IPS DF 6.9 (cell line): ENCODE results near the gene TMED8.
"Not testable (repeated sequence)": the region's sequence is repeated elsewhere in the genome, so short reads cannot be mapped to it uniquely, and the experiment has no call there.

Experiments used
- DNase-seq: peaks from one replicate; pipeline ENCODE4 v3.0.0-alpha.2; 2013; ENCODE audit warnings: low read depth, low spot score
- H3K27ac ChIP-seq: one replicate; pipeline ENCODE4 v1.5.1; 2013; ENCODE audit warnings: low read length, control low read depth
- H3K27me3 ChIP-seq: 2 replicates; pipeline ENCODE4 v1.6.1; 2013; ENCODE audit warnings: mild to moderate bottlenecking, low read length; ENCODE audit not compliant: control insufficient read depth, insufficient read depth
- H3K36me3 ChIP-seq: 2 replicates; pipeline ENCODE4 v1.6.1; 2013; ENCODE audit warnings: low read length; ENCODE audit not compliant: control insufficient read depth, insufficient read depth
- H3K4me1 ChIP-seq: 2 replicates; pipeline ENCODE4 v1.6.1; 2013; ENCODE audit warnings: low read length; ENCODE audit not compliant: control insufficient read depth, insufficient read depth
- H3K4me3 ChIP-seq: 2 replicates; pipeline ENCODE4 v1.5.1; 2013; ENCODE audit warnings: mild to moderate bottlenecking, low read length
- H3K9me3 ChIP-seq: 2 replicates; pipeline ENCODE4 v1.6.1; 2013; ENCODE audit warnings: low read length, inconsistent platforms; ENCODE audit not compliant: control insufficient read depth, insufficient read depth
- WGBS: extraction: QIAGEN DNeasy Blood & Tissue Kit; methylation state at CpG from one replicate; pipeline ENCODE4 v1.1.7; 2013; ENCODE audit warnings: mixed read lengths, missing lambda C conversion rate; ENCODE audit not compliant: insufficient read length, insufficient coverage; 5-methylcytosine and 5-hydroxymethylcytosine counted together

The TMED8 gene

DNA sequence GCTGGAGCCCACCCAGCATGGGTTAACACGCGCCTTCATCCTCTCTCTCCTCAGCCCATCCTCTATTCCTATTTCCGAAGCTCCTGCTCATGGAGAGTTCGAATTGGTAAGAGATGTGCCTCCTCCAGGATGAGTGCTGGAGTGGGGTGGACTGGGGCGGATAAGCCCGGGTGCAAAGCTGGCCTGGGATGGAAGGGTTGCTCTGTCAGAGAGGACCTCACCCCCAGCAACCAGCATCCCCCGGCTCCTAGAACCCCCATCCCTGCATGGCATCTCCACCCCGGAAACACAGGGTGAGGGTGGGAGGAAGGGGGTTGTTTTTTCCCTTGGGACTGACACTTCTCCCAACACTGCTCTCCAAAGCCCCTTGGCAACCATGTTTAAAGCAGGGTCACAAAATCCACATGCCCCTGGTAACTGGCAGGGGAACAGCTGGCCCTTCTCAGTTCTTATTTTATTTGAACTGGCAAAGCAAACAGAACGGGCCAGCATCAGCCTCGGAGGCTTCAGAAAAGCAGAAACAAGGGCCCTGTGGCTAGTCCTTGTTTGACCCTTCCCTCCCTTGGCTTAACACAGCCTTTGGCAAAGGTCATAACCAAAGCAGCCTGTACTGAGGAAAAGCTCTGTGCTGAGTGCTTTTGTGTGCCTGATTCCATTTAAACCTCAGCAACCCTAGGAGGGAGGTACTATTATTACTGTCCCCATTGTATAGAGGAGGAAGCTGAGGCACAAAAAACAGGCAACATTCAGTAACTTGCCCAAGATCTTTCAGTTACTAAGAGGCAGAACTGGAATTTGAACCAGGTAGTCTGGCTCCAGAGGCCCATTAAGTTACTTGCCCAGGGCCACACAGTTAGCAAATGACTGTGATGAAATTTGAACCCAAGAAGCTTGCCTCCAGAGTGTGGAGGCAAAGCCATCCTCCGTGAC, 51.8 kb downstream of the TMED8 start:
- DNase-seq: no peak
- Histone ChIP-seq H3K27ac (no peak overlapping the region), H3K9me3 (no peaks in the 10 kb centered on the region), H3K36me3 (no peaks in the 10 kb centered on the region), H3K27me3 (no peaks in the 10 kb centered on the region), H3K4me1 (no peaks in the 10 kb centered on the region), H3K4me3 (no peak overlapping the region)
- WGBS: no CpG with 5 or more reads among the region's 11 CpGs

DNA sequence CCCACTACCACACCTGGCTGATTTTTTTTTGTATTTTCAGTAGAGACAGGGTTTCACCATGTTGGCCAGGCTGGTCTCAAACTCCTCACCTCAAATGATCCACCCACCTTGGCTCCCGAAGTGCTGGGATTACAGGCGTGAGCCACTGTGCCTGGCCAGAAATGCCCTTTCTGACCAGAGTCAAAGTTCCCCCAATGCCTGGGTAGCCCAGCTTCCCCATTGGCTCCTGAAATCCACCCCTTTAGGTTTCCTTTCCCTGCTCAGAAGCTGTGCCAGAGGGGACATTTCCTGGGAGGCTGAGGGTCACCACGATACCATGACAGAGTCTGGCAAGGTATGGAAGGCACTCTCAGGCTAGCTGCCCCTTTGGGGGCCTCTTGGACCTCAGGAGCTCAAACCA, 52.6 kb downstream of the TMED8 start:
- Histone ChIP-seq H3K4me1 (no peaks in the 10 kb centered on the region), H3K27ac (no peak overlapping the region), H3K36me3 (no peaks in the 10 kb centered on the region), H3K4me3 (no peak overlapping the region), H3K9me3 (no peaks in the 10 kb centered on the region), H3K27me3 (no peaks in the 10 kb centered on the region)
- no CpG with 5 or more reads among the region's 3 CpGs for WGBS
- no peak for DNase-seq

DNA sequence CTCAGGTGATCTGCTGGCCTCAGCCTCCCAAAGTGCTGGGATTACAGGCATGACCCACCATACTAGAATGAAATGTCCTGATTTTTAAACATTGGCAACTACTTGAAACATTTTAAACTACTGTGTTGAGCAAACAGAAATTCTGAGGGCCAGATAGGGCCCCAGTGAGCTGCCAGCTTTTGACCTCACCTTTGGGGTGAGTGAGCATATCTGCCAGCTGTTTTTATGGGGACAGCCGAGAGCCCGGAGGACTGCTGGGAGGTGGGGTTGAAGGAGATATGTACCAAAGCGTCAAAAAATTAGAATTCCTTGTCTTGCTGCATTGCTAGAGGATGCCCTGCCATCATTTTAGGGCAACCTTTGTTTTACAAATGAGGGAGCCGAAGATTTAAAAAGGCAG, 53.3 kb downstream of the TMED8 start:
- WGBS: no CpG with 5 or more reads among the region's 4 CpGs
- Histone ChIP-seq H3K27ac (no peak overlapping the region), H3K4me1 (no peaks in the 10 kb centered on the region), H3K27me3 (no peaks in the 10 kb centered on the region), H3K36me3 (no peaks in the 10 kb centered on the region), H3K4me3 (no peak overlapping the region), H3K9me3 (no peaks in the 10 kb centered on the region)
- DNase-seq: no peak

DNA sequence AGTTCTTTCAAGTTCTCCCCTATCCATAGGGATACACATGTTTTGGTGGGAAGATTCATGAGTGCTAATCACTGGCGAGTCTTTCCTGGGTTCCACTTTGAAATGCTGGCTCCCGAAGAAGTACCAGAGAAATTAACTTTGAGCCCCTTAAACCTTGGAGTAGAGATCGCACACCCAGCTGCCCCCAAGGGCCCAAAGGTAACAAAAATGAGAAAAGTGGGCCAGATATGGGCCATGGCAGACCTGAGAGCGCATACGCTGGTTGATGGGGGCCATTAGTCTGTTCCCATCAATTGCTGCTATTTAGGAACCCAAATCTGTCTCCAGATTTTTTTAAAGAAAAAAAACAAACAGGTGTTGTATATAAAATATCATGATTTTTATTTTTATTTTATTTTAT, 53.9 kb downstream of the TMED8 start:
- H3K27ac ChIP-seq: no peak overlapping the region
- no peaks in the 10 kb centered on the region for H3K4me1 ChIP-seq
- DNase-seq: no peak
- WGBS: no CpG with 5 or more reads among the region's 5 CpGs
- no peak overlapping the region for H3K4me3 ChIP-seq
- no peaks in the 10 kb centered on the region for H3K27me3 ChIP-seq
- H3K36me3 ChIP-seq: no peaks in the 10 kb centered on the region
- H3K9me3 ChIP-seq: no peaks in the 10 kb centered on the region

DNA sequence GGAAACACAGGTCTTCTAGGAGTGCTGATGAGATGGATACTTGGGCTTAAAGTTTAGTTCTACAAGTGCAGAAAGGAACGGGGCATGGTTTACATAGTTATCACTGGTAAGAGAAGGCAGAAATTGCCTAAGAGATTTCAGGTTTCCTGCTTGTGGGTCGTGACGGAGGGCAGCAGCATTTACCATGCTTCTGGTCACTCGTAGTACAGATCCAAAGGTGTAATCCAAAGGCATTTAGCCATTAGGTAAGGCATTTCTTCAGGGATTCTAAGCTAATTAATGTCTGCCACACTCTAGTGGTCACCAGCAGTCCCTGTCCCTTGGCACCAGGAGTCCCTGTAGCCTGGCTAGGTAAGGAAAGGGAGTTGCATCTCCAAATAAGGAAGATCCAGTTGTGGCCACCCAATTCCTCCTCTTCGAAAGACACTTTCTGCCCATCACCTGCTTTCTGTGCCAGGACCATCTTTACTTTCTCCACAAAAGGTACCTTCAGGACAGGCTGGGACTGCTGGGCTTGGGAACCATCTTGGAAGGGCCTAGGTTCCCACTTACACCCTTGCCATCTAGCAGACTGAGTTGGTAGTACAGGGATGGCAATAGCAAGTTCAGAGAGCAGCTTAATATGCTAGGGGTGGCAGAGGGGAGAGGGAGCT, 54.5 kb downstream of the TMED8 start:
- H3K27me3 ChIP-seq: no peaks in the 10 kb centered on the region
- no peaks in the 10 kb centered on the region for H3K36me3 ChIP-seq
- H3K4me1 ChIP-seq: no peaks in the 10 kb centered on the region
- no peak for DNase-seq
- H3K9me3 ChIP-seq: no peaks in the 10 kb centered on the region
- no peak overlapping the region for H3K4me3 ChIP-seq
- no peak overlapping the region for H3K27ac ChIP-seq
- no CpG with 5 or more reads among the region's 5 CpGs for WGBS

DNA sequence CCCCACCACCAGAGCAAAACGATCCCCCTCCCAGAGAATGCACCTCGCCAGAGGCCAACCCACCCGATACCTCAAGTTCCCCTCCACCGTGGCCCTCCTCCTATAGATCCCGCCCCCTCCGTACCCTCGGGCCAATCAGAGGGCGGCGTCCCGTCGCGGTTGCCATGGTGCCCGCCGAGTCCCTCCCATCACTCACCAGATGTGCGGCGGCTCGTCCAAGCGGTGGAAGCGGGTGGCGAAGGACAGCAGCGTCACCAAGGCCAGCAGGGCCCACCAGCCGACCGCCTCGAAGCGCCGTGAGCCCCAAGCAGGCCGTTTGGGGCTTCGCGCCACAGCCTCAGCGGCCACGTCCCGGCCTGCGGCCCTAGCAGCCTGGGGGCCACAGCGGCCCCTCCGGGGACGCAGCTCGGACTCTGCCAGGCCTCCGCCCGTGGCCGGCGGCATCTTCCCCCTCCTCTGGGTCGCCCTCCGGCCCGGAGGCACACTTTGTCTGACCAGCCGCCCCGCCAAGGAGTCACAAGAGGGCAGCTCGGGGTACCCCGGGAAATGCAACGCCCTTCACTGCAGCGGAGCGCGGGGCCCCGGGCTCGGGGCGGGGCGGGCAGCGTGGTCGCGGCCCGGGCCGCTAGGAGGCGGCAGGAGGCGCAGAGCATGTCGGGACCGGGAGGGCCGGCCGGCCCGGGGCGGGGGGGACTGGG, 56.5 kb downstream of the TMED8 start, which contains the start of gene POMT2:
Gene POMT2 (minus strand): TSS at position 646 of the 698 bp plus-strand sequence. CDS start 202 bp downstream, at position 444.
- Histone ChIP-seq H3K4me3 (peak within 1 kb of the TSS; percentile 78), H3K36me3 (no peaks in the 10 kb centered on the region), H3K9me3 (no peaks in the 10 kb centered on the region), H3K27me3 (no peaks in the 10 kb centered on the region), H3K4me1 (no peaks in the 10 kb centered on the region), H3K27ac (no peak within 1 kb of the TSS)
- no CpG with 5 or more reads among the region's 69 CpGs for WGBS
- DNase-seq: peak; percentile 75

DNA sequence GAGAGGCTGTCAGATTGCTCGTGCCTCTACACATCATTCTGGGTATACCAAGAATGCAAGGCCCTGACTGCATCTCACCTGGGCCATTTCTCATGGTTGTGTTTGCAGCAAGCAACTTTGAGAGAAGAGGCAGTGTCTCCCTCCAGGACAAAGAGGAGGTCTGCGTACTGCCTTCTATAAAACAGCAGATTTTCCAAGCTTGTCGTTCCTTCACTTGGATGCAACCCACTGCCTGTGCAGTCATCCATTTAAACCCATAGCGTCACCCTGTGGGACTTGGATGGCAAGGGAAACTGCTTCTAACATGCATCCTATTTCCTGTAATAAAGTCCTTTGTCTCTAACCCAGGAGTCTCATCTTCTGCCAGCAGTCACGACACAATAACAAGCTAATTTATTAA, 57.5 kb downstream of the TMED8 start:
- H3K4me3 ChIP-seq: no peak overlapping the region
- no peaks in the 10 kb centered on the region for H3K36me3 ChIP-seq
- H3K27me3 ChIP-seq: no peaks in the 10 kb centered on the region
- H3K27ac ChIP-seq: no peak overlapping the region
- no CpG with 5 or more reads among the region's 5 CpGs for WGBS
- H3K4me1 ChIP-seq: peaks cover 4% of the 10 kb centered on the region; the same call in 1 of the 2 replicates
- no peak for DNase-seq
- H3K9me3 ChIP-seq: no peaks in the 10 kb centered on the region

DNA sequence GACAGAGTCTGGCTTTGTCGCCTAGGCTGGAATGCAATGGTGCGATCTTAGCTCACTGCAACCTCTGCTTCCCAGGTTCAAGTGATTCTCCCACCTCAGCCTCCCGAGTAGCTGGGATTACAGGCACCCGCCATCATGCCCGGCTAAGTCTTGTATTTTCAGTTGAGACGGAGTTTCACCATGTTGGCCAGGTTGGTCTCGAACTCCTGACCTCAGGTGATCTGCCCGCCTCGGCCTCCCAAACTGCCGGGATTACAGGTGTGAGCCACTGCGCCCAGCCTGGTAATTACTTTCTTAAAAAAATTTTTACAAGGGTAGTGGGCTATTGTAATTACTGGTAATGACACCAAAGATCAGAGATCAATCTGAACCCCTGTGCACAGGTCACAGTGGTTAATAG, 58.1 kb downstream of the TMED8 start:
- H3K9me3 ChIP-seq, DNase-seq, H3K27me3 ChIP-seq, H3K27ac ChIP-seq, H3K4me3 ChIP-seq, H3K36me3 ChIP-seq, H3K4me1 ChIP-seq: not testable (repeated sequence)
- WGBS: no CpG with 5 or more reads among the region's 11 CpGs

DNA sequence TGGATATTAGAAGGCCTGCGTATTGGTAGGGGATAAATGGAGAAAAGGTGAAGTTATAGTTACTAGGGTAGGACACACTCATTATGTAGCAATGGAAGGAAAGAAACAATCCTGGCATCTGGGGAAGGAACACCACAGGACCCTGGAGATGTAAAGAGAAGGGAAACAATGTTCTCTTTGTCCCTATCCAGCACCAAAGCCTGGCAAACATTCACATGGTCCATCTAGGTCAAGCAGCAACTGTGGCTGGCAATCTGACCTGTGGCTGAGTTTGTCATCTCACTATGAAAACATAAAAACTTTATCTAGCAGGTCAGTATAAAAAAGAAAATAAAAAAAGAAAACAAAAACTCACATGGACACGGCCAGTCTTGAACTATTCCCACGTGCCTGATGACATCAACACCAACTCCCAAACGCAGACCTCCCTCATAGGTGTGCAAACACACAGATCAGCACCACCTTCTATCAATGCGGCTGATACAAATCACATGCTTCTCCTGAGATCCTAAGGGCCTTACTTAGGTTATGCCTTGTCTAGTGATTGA, 58.8 kb downstream of the TMED8 start:
- DNase-seq: no peak
- H3K36me3 ChIP-seq: no peaks in the 10 kb centered on the region
- no peaks in the 10 kb centered on the region for H3K27me3 ChIP-seq
- H3K9me3 ChIP-seq: no peaks in the 10 kb centered on the region
- H3K27ac ChIP-seq: no peak overlapping the region
- H3K4me3 ChIP-seq: no peak overlapping the region
- no CpG with 5 or more reads among the region's 5 CpGs for WGBS
- H3K4me1 ChIP-seq: peaks cover 6% of the 10 kb centered on the region; the same call in 1 of the 2 replicates

DNA sequence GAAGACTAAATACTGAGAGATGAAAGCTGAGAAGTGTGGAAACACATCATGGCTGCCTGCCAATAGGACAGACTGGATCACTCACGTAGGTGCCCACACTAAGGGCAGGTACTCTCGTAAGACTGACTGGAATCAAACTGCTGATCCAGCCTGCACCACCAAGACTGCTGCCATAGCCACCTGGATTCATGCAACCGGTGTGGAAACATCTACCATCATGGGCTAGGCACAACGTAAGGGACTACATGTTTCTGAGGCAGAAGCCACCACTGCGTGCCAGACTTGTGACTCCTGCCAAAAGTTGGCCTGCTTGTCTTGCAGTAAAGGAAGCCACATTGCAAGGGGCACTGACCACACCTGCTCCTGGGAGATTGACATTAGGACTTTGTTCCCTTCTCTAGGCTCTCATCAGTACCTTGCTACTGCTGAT, 60.0 kb downstream of the TMED8 start:
- H3K27me3 ChIP-seq: no peaks in the 10 kb centered on the region
- no peak for DNase-seq
- H3K9me3 ChIP-seq: no peaks in the 10 kb centered on the region
- H3K4me3 ChIP-seq: no peak overlapping the region
- WGBS: no CpG with 5 or more reads among the region's 5 CpGs
- peaks cover 6% of the 10 kb centered on the region; the same call in 1 of the 2 replicates for H3K4me1 ChIP-seq
- no peaks in the 10 kb centered on the region for H3K36me3 ChIP-seq
- H3K27ac ChIP-seq: no peak overlapping the region
